Natural killer cell (primary cell): ENCODE measurements around the gene EDIL3. TPM values are rescaled to one million over a fixed set of nuclear protein-coding genes. Genes with fewer than 3 reads are reported as not detected.

Experiments
- ATAC-seq, 3 donors: fragments of 150-1000 bp in 2 of 3; fragments of 200-7000 bp in 1 of 3; cut with Tn5 transposase; 1 replicate in 1 of 3; 2 replicates in 2 of 3; pipeline ENCODE4 v1.10.0; 2021; ENCODE audit warnings: mild to moderate bottlenecking in 2 of 3, moderate library complexity in 2 of 3
- DNase-seq, 2 donors: peaks; one replicate each; pipeline versions ENCODE4 v3.0.0 to v3.0.0-alpha.2; 2013 to 2021; ENCODE audit warnings: mixed read lengths in 1 of 2
- H3K27ac ChIP-seq: one replicate; pipeline ENCODE4 v1.5.1; 2013; ENCODE audit warnings: mild to moderate bottlenecking, low read length
- H3K27me3 ChIP-seq: one replicate; pipeline ENCODE4 v1.6.1; 2013; ENCODE audit warnings: low read length; ENCODE audit not compliant: control insufficient read depth, insufficient read depth
- H3K36me3 ChIP-seq: one replicate; pipeline ENCODE4 v1.6.1; 2013; ENCODE audit warnings: low read length; ENCODE audit not compliant: control insufficient read depth, insufficient read depth
- H3K4me1 ChIP-seq: one replicate; pipeline ENCODE4 v1.6.1; 2013; ENCODE audit warnings: low read length; ENCODE audit not compliant: control insufficient read depth, insufficient read depth
- H3K4me3 ChIP-seq: one replicate; pipeline ENCODE4 v1.5.1; 2013; ENCODE audit warnings: low read length
- H3K9me3 ChIP-seq: one replicate; pipeline ENCODE4 v1.6.1; 2013; ENCODE audit warnings: low read length; ENCODE audit not compliant: control insufficient read depth, insufficient read depth
- H3K27ac Mint-ChIP-seq, 2 donors: one replicate each; pipeline ENCODE4 v1.8.0; 2022; ENCODE audit warnings: mild to moderate bottlenecking in 2 of 2, mixed read lengths in 2 of 2, moderate library complexity in 1 of 2
- H3K27me3 Mint-ChIP-seq, 2 donors: one replicate each; pipeline ENCODE4 v1.8.0; 2022; ENCODE audit warnings: low read depth in 2 of 2, mixed read lengths in 2 of 2
- H3K36me3 Mint-ChIP-seq: one replicate; pipeline ENCODE4 v1.8.0; 2022; ENCODE audit warnings: mixed read lengths
- H3K4me1 Mint-ChIP-seq, 2 donors: one replicate each; pipeline ENCODE4 v1.8.0; 2022; ENCODE audit warnings: mixed read lengths in 2 of 2
- H3K4me3 Mint-ChIP-seq: one replicate; pipeline ENCODE4 v1.8.0; 2022; ENCODE audit warnings: mild to moderate bottlenecking, moderate library complexity, mixed read lengths
- H3K9me3 Mint-ChIP-seq, 2 donors: one replicate each; pipeline ENCODE4 v1.8.0; 2022; ENCODE audit warnings: mixed read lengths in 2 of 2
- WGBS: methylation state at CpG from one replicate; pipeline ENCODE4 v1.1.7; 2013; ENCODE audit warnings: missing lambda C conversion rate; ENCODE audit not compliant: insufficient coverage; 5-methylcytosine and 5-hydroxymethylcytosine counted together
- intact Hi-C: fragments of 100-400 bp; cut with micrococcal nuclease; formaldehyde crosslinking; loops from one replicate; pipeline ENCODE4 v1.14.2; 2022
- total RNA-seq, 4 donors: library from RNA; stranded (reverse); fragments of 120-200 nt in 1 of 4; gene quantifications; one replicate each; pipeline versions ENCODE4 v1.2.3 to v1.2.4, GENCODE V29; 2013 to 2022
- TF ChIP-seq, protein P1 (sequence below): fragments of 200-600 bp; IDR thresholded peaks from one replicate; pipeline ENCODE4 v1.8.0; 2022; ENCODE audit warnings: antibody characterized with exemption

The EDIL3 gene
- total RNA-seq, 3 donors from 2014 or later (not counting 1 experiment from before 2014, with no cell fraction given) = not detected

DNA sequence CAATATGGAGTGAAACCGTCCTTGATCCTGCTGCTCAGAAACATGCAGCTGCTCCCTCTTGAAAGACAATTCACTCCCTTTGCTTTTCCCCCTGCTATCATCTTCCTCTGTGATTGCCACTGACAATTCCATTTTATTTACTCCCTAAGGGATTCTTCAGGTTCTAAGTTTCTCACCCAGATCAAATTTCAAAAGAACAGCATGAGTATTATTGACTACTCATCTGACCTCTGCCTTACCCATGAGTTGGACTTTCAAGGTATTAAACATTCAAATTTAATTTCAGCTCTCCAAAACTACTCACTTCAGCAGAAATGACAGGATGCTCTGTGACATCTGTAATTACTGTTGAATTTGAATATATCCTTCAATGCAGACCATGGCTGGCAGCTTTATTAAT is 427.5 kb downstream of the EDIL3 start:
- Mint-ChIP-seq H3K27ac (no peak overlapping the region), H3K4me3 (no peak overlapping the region), H3K27me3 (no peaks in the 10 kb centered on the region), H3K36me3 (peaks cover 5% of the 10 kb centered on the region), H3K4me1 (no peaks in the 10 kb centered on the region), H3K9me3 (peaks cover 9 to 12% of the 10 kb centered on the region in 2 donors)
- ATAC-seq (no peak), DNase-seq (no peak)
- Histone ChIP-seq H3K4me1 (no peaks in the 10 kb centered on the region), H3K27me3 (no peaks in the 10 kb centered on the region), H3K9me3 (no peaks in the 10 kb centered on the region), H3K36me3 (no peaks in the 10 kb centered on the region), H3K4me3 (no peak overlapping the region), H3K27ac (no peak overlapping the region)
- TF ChIP-seq, protein P1, sequence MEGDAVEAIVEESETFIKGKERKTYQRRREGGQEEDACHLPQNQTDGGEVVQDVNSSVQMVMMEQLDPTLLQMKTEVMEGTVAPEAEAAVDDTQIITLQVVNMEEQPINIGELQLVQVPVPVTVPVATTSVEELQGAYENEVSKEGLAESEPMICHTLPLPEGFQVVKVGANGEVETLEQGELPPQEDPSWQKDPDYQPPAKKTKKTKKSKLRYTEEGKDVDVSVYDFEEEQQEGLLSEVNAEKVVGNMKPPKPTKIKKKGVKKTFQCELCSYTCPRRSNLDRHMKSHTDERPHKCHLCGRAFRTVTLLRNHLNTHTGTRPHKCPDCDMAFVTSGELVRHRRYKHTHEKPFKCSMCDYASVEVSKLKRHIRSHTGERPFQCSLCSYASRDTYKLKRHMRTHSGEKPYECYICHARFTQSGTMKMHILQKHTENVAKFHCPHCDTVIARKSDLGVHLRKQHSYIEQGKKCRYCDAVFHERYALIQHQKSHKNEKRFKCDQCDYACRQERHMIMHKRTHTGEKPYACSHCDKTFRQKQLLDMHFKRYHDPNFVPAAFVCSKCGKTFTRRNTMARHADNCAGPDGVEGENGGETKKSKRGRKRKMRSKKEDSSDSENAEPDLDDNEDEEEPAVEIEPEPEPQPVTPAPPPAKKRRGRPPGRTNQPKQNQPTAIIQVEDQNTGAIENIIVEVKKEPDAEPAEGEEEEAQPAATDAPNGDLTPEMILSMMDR = no peak
- WGBS = 79% methylated on average over 1 of the region's 1 CpG
- intact Hi-C loops = no loop called here

DNA sequence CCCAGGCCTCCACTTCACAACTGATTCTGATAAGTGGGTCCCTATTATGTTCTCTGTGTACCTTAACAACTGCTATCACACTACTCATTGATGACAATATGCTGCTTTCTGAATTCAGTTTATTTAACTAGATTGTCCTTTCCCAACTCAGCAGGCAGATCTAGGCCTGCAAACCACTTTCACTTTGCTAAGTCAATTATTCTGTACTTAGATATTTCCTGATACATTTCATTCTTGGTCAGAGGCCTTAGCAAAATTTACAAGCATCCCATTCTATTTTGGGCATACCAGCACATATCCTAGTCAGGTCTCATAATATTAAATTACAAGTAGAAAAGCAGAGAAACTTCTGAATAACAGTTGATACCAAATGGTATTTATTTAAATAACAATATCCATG is 428.3 kb downstream of the EDIL3 start:
- Mint-ChIP-seq H3K36me3 (peaks cover 5% of the 10 kb centered on the region), H3K27me3 (no peaks in the 10 kb centered on the region), H3K27ac (no peak overlapping the region), H3K9me3 (peaks cover 9 to 13% of the 10 kb centered on the region in 2 donors), H3K4me3 (no peak overlapping the region), H3K4me1 (no peaks in the 10 kb centered on the region)
- no peak for ATAC-seq
- intact Hi-C loops = no loop called here
- H3K9me3 ChIP-seq = no peaks in the 10 kb centered on the region
- no peak overlapping the region for H3K27ac ChIP-seq
- no peak overlapping the region for H3K4me3 ChIP-seq
- TF ChIP-seq, protein P1 = no peak
- H3K27me3 ChIP-seq = no peaks in the 10 kb centered on the region
- H3K36me3 ChIP-seq = no peaks in the 10 kb centered on the region
- no peak for DNase-seq
- H3K4me1 ChIP-seq = no peaks in the 10 kb centered on the region

DNA sequence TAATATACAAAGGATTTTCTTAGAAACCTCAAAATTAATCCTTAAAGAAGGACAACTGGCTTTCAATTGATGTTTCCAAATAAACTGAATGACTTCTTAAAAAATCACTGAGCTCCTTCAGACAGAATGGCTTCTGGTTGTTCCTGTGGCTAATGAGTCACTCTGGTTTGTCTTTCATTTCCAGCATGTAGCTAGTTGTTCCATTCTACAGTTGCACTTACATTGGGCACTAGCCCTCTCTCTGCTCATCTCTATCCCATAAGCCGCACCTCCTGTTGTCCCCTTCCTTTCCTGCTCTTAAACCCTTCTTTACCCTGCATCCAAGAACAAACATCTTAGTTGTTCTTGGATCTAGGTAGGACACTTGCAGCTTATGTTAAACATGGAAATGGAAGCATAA is 428.8 kb downstream of the EDIL3 start:
- no peaks in the 10 kb centered on the region for H3K4me1 Mint-ChIP-seq
- no peak for ATAC-seq

DNA sequence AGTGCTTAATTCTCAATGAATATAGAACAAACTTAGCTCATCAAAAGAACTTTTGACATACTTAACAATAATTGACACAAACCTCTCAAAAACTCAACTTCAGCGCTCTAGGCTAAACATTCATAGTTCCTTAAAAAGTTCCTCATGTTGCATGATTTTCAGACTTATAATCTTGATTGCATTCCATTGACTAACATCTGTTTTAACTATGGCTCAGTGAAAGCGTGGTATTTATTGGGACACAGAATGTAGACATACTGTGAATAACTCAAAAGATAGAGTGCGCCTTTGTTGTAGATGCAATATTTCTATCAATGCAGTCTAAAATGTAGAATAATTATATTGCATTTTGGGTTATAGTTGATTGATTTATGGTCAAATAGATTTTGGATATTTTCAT is 436.9 kb downstream of the EDIL3 start:
- H3K27me3 ChIP-seq = no peaks in the 10 kb centered on the region
- H3K4me1 ChIP-seq = no peaks in the 10 kb centered on the region
- no peak for DNase-seq
- Mint-ChIP-seq H3K4me1 (no peaks in the 10 kb centered on the region), H3K36me3 (no peaks in the 10 kb centered on the region), H3K4me3 (no peak overlapping the region), H3K27me3 (no peaks in the 10 kb centered on the region), H3K9me3 (peaks cover 4% of the 10 kb centered on the region in 2 donors), H3K27ac (no peak overlapping the region)
- H3K27ac ChIP-seq = no peak overlapping the region
- no peaks in the 10 kb centered on the region for H3K36me3 ChIP-seq
- TF ChIP-seq, protein P1 = no peak
- H3K9me3 ChIP-seq = no peaks in the 10 kb centered on the region
- no peak for ATAC-seq
- no peak overlapping the region for H3K4me3 ChIP-seq
- 100% methylated on average over 3 of the region's 3 CpGs for WGBS
- intact Hi-C loops = no loop called here

More for the DNA sequence above, 428.8 kb downstream of the EDIL3 start:
- Histone ChIP-seq H3K4me1 (no peaks in the 10 kb centered on the region), H3K9me3 (no peaks in the 10 kb centered on the region), H3K36me3 (no peaks in the 10 kb centered on the region), H3K27ac (no peak overlapping the region), H3K4me3 (no peak overlapping the region), H3K27me3 (no peaks in the 10 kb centered on the region)
- no peak for DNase-seq
- Mint-ChIP-seq H3K27me3 (no peaks in the 10 kb centered on the region), H3K27ac (no peak overlapping the region), H3K9me3 (peaks cover 7 to 14% of the 10 kb centered on the region in 2 donors), H3K4me3 (no peak overlapping the region), H3K36me3 (peaks cover 5% of the 10 kb centered on the region)
- intact Hi-C loops = no loop called here
- TF ChIP-seq, protein P1 = no peak
- WGBS = 100% methylated on average over 1 of the region's 1 CpG
